HG03139 (cell line): ENCODE results near the gene IFI27L2.

ENCODE experiments used
- ATAC-seq: cut with Tn5 transposase; IDR thresholded peaks from one replicate; pipeline ENCODE4 v1.9.1; 2021; ENCODE audit not compliant: unreplicated experiment

IFI27L2 gene

DNA sequence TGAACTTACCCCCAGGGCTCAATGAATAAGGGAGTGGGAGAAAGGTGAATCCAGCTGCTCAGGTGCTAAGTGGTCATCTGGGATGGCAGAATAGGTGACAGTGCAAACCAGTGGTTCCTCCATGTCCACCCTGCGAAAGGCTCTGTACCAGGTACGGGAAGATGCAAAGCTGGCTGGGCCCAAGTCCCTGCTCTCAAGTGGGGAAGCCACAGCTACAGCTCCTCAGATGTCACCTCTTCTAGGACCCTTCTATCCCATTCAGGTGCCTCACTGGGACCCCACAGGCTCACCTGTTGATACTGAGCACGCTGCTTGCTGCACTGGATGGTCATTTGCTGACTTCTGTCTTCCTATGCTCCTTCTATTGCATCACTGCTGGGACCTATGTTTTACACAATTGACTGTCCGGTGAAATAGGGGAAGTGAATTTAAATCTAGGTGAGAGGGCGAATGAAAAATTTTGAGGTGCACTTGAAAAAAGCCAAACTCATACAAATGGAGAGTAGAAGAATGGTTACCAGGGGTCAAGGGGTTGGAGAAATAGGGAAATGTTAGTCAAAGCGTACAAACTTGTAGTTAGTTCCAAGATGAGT lies 24.4 kb upstream of the IFI27L2 start:
- no peak for ATAC-seq

DNA sequence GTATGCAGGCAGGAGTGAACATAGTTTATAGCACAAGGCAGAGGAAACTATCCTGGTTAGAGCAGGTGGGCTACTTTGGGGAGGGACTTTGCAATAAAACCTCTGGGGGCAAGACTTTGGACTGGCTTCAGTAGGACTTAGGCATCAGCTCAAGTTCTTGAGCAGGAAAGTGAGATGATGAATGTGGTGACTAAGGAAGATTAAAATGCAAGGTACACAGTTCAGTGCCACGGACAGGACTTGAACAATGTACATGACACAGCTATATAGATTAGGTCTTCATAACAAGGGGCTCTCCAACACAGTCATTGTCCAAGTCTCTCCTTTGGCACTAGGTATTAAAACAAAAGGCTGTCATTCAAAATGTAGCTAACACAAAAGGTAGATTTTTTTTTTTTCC lies 23.3 kb upstream of the IFI27L2 start:
- ATAC-seq, result no peak

DNA sequence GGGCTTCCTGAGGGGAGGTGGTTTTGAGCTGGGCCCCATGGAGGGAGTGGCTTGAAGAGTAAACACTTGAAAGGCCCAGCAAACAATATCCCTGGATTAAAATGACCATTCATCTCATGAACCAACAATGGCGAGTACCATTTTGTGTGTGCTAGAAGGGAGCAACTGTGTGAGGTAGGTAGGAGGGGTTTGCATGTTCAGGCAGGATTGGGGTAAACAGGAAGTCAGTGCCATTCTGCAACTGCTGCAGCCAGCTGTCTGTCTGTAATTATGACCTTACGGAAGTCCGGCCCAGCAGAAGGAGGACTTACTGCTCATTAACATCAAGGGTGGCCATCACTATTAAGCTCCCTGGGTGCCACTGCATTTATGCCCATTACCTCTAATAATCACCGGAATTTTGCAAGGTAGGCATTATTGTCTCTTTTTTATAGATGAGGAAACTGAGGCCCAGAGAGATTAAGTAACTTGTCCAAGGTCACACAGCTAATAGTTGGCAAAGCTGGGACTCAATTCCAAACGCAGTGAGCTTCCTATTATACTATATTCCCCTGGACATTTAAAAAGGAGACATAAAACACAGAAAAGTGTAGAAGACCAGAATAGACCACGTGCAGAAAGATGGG lies 16.6 kb upstream of the IFI27L2 start:
- no peak for ATAC-seq

DNA sequence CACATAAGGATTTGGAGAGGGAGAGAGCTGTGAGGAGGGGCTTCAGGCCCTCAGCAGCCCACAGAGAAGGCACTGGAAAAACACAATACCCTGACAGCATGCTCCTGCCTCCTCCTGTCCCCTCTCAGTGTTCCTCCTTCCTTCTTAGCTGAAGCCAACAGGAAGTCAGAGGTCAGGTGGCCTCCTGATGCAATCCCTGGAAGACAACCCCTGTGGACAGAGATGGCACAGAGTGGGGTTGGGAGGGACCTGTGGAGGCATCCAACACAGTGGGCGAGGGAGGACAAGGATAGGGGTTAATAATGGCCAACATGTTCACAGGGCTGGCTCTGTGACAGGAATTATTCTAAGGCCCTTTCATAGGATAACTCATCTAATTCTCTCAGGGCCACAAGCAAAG lies 15.4 kb upstream of the IFI27L2 start:
- no peak for ATAC-seq

DNA sequence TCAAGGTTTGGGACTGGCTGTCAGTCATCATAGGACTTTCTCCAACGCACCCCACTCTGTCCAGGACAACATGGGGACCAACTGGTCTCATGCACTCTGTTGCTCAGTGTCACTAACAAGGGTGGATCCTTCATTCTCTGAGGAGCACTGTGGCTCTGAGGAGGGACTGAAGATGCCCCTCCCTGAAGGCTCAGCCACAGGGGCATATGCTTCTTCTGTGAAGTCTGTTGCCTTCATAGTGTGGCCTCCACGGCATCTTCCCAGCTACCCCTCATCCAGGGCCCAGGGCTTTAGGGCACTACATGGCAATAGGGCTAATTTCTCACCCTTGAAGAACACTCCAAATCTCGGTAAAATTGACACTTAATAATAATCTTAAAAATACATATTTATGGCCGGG lies 14.3 kb upstream of the IFI27L2 start:
- no peak for ATAC-seq

DNA sequence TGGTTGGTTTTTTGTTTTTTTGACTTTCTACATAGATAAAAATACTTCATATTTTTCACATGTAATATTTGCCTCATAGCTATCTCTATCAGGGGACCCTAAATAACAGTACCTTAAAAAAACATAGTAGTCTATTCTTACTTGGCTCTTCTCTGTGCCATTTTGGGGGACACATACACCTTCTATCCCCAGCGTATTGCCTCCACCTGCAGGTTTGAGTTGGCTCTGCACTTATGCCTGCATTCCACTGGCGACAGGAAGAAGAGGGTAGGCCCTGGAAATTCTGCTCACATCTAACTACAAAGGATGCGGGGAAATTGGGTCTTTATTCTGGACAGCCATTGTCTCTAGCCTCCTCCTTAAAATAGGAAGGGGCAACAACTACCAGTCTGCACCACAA lies 13.8 kb upstream of the IFI27L2 start:
- ATAC-seq, result no peak

DNA sequence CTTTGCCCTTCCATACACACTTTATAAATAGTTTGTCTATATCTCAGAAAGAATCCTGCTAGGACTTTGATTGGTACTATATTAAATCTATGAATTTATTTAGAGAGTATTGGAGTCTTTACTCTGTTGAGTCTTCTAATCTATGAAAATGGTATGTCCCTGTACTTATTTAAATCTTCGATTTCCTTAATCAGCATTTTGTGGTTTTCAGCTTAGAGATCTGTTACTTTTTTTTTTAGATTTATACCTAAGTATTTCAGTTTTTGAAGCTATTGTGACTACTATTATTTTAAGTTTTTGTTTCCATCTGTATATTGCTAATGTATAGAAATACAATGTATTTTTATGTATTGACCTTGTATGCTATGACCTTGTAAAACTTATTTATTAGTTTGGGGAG lies 13.4 kb upstream of the IFI27L2 start:
- ATAC-seq, result no peak

DNA sequence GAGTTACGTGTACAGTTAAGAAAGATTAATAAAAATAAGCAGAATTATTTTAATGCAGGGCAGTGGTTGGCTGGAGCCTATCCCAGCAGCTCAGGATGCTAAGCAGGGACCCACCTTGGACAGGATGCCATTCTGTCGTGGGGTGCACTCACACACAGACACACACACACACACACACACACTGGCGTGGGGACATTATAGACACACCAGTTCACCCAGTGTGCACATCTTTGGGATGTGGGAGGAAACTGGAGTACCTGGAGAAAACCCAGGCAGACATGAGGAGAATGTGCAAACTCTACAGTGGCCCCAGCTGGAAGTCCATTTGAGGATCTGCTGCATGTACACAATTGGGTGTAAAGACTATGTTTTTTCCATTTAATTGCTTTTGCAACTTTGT lies 12.8 kb upstream of the IFI27L2 start:
- ATAC-seq, result no peak

DNA sequence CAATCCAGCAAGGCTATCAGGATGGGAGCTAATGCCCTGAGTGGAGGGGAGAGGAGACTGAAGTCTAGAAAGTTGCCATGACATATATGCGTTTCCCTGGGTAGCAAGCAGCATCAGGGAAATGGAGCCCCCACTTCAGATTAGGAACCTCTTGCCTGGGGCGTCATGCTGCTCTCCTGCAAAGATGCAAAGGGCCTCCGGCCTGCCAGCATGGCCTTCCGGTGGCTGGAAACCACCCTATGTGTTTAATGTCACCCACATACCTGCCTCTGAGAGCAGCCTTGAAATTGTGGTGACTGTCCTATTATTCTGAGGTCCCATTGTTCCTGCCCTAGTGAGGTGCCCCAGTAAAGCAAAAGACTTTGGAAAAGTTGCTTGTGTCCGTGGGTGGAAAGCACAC lies 10.0 kb upstream of the IFI27L2 start:
- ATAC-seq, result no peak

DNA sequence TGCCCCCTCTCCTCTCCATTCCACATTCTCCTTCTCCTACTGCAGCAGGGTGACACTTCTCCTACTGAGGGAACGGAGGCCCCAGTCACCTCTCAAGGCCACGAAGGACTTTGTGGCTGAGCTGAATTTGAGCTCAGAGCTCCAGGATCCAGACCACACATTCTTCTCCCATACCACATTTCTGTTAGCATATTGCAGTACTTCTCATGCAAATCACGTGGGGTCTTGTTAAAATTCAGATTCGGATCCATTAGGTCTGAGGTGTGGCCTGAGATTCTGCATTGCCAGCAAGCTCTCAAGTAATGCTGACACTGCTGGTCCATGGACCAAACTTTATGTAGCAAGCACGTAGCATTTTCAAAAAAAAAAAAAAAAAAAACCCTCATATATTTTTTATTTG lies 9.6 kb upstream of the IFI27L2 start:
- ATAC-seq, result no peak

DNA sequence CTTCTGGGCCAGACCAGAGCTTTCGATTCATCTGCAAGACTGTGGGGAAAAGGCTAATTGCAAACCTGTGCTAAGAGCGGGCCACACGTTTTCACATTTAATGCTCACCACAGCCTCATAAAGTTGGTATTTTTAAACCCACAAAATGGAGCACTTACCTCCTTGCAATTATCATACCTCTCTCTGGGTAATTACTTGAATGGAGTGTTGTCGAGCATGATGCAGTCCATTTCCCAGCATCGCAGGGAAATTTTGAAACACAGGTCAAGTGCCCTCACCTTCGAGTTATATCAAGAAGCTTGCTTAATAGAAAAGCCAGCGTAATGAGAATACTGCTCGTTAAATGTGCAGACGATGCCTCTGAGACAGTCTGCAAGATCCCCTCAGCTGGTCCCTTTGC lies 8.8 kb upstream of the IFI27L2 start:
- no peak for ATAC-seq

DNA sequence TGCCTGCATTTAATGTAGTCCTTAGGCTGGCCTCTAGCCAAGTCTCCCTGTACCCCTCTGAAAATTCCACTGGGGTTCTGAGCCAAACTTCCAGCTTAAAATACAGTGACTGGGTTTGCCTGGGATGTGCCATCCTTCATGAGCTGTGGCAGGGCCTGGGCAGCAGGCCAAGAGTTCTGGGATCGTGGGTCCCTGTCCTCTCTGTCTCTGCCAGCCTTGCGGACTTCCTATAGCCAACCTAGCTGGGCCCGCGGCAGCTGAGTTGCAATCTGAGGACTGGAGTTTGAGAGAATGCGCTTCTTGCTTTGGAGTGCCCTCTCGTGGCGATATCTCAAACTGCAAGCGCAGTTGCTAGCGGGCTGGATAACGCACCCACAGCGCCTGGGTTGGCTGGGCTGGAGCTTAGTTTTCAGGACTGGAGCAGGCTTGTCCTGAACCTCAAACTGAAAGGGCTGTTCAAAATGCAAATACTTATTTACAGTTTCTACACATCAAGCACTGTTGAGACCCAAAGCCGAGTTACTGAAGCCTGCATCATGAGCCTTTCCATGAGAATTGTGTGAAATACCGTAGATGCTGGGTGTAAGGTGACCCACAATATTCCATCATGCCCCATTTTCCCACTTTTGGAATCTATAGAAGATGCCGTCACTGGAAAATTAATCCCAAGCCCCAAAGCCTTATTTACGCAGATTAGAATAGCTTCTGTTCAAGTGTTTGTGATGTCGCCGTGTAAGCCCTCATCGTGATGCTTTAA lies 7.3 kb upstream of the IFI27L2 start:
- ATAC-seq, result no peak

DNA sequence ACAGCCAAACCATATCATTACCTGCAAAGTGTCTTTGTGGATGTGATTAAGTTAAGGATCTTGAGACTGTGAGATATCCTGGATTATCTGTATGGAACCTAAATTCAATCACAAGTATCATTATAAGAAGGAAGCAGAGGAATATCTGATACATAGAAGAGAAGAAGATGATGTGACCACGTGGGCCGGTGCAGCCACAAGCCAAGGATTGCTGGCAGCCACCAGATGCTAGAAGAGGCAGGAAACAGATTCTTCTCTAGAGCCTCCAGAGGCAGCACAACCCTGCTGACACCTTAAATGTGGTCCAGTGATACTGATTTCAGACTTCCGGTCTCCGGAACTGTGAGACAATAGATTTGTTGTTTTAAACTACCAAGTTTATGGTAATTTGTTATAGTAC lies 6.1 kb upstream of the IFI27L2 start:
- no peak for ATAC-seq

DNA sequence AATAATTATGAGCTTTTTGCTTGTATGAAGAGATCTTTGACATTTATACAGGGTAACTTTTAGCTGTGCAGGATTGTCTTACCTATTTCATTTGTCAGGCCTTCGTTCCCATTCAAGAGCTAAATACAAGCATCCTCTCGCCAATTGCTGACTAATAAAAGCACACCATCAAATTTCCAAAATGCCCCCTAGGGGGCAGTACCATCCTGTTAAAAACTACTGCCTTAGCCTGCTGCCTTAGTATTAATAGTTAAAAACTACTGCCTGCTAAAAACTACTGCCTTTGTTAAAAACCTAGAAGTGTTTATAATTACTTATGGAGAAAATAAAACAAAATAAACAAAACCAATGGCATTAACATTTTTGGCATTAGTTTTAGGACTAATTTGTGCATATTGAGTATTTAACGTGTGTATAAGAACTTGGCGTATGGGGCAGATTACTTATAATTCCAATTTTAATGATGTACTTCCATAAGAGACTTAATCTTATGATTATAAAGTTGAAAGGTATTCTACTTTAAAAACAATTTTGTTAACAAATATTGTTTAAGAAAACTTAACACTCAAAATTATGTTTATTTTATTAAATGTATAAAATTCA lies 3.0 kb upstream of the IFI27L2 start:
- no peak for ATAC-seq

DNA sequence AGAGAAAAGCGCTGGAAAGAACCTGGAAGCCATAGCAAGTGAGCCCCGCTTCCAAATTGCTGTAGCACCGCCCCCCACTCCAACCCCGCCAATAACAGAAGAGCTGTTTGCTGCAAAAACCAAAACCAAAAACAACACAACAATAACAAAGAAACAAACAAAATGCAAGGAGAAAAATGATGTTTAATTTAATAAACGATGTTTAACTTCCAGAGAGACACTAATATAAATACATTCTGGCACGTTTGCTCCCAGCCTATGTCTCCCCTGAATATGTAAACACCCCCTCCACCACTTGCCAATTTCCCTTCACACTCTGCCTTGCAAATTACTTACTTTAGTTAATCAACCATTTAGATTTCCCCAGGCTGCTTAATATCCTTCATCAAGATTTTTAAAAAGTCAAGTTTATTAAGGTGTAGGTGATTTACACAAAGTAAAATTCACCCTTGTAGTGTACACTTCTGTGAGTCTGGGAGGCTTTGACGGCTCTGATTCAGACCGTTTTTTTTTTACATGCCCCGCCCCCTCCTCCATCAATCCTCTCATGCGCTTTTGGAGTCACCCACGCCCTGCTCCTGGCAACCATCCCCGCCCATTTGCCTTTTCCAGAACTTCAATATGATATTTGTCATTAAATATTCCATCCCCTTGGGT lies 482 bp upstream of the IFI27L2 start:
- ATAC-seq, result no peak

DNA sequence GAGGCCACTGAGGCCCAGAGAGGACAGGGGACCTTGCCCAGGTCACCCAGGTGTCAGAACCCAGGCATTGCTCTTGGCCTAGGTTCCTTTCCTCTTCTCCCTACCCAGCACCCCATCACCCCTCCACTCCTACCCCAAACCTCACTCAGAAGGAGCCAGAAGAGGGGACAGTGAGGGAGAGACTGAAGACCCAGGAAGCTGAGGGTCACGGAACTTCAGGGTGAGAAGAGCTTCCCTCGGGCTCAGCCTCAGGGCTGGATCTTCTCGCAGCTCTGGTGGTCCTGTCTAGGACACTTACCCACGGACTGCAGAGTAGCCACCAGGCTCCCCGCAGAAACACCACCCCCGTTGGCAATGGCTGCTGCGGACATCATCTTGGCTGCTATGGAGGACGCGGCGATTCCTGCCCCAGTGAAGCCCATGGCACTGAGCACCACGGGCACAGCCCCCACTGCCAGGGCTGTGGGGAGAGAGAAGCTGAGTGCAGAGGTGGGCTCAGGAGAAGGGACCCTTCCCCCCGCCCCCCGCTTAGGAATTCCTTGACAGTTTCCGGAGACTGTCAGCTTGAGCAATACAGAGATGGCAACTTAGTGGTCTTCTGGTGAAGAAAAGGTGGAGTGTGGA lies 1.1 kb downstream of the IFI27L2 start:
- no peak for ATAC-seq

DNA sequence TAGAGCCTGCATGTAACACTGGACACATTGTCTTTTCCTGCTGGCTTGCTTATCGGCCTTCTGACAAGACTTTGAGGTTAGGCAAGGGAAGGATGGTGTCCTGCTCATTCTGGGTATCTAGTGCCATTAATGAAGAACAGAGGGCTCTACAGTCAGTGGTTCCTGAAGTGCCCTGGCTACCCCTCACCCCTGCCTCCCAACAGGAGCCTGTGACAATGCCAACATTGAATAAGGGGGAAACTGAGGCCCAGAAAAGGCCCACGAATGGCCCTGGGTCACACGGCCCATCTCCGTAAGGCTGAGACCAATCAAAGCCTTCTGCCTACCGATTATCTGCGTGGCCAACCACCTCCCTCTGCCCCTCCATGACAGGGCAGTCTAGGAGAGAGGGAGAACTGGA lies 2.1 kb downstream of the IFI27L2 start:
- ATAC-seq, result no peak

DNA sequence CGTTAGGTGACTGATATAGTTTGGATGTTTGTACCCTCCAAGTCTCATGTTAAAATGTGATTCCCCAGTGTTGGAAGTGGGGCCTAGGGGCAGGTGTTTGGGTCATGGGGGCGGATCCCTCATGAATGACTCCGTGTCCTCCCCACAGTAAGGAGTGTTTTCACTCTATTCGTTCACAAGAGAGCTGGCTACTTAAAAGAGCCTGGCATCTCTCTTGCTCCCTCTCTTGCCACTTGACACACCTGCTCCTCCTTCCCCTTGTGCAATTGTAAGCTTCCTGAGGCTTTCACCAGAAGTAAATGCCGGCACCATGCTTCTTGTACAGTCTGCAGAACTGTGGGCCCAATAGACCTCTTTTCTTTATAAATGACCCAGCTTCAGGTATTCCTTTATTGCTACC lies 2.6 kb downstream of the IFI27L2 start:
- ATAC-seq, result no peak

DNA sequence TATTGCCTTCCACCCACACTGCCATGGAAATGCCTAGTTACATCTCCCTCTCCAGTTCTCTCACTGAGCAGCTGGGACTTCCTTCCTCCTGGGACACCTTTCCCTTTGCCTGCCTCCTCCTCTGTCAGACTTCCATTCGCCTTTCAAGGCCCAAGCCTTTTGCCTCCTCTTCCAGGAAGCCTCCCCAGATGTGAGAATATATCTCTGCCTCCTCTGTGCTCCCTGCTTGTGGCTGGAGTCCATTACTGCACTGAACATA lies 3.1 kb downstream of the IFI27L2 start:
- ATAC-seq, result no peak

DNA sequence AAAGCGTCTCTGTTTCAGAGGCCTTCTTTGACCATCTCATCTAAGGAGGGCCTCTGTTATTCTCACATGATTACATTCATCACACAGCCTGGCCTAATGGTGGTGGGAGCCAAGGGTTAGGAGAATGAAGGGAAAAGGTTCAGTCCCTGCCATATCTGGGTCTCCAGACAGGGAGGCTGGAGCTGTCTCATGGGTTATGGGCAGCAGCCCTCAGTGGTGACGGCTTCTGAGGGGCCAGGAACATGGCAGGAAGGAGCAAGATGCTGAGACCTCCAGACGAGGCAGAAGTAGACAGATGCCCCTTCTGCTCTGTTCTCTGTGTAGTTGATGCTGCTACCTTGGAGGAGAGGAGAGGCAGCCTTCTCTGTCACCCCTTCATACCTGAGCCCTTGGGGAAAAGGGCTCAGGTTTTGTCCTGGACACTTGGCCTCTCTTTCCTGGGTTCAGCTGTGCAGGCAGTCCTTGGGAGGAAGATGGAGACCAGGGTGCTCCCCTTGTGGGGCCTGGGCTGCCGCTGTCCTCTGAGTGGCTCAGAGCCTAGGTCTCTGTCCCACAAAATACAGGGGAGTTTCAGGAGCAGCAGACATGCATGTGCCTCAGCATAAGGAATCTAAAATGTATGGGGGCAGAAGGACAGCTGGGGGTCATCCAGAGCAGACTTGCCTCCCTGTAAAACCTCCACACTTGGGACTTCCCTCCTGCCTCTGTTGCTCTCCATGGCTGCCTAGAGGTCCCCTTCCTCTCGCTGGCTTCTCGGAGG lies 3.6 kb downstream of the IFI27L2 start:
- no peak for ATAC-seq
